ENCODE data around the gene AIF1L.
"Not testable (repeated sequence)": the region's sequence is repeated elsewhere in the genome, so short reads cannot be mapped to it uniquely, and the experiment has no call there.

The AIF1L gene

GRCh38 chr9:131099845-131100244, 3.5 kb downstream of the AIF1L start:
- not testable (repeated sequence) for DNase-seq

- no peak for DNase-seq
Observed at GRCh38 chr9:131100445-131100844, 4.1 kb downstream of the AIF1L start.

GRCh38 chr9:131101207-131101964, 5.1 kb downstream of the AIF1L start:
- no peak for DNase-seq

- no peak for DNase-seq
Observed at GRCh38 chr9:131103024-131103423, 6.7 kb downstream of the AIF1L start.

GRCh38 chr9:131103535-131103934, 7.2 kb downstream of the AIF1L start:
- no peak for DNase-seq

GRCh38 chr9:131104016-131104740, 7.8 kb downstream of the AIF1L start:
- no peak for DNase-seq

GRCh38 chr9:131105952-131106351, 9.6 kb downstream of the AIF1L start:
- no peak for DNase-seq

GRCh38 chr9:131107760-131108159, 11.4 kb downstream of the AIF1L start:
- DNase-seq: no peak

- no peak for DNase-seq
Observed at GRCh38 chr9:131111186-131111853, 15.0 kb downstream of the AIF1L start.

- DNase-seq: no peak
Observed at GRCh38 chr9:131111854-131112311, 15.6 kb downstream of the AIF1L start.

- no peak for DNase-seq
Observed at GRCh38 chr9:131112374-131113154, 16.2 kb downstream of the AIF1L start.

- DNase-seq: no peak
Observed at GRCh38 chr9:131113655-131114054, 17.3 kb downstream of the AIF1L start.

GRCh38 chr9:131114084-131114535, 17.8 kb downstream of the AIF1L start:
- DNase-seq: no peak

- DNase-seq: not testable (repeated sequence)
Observed at GRCh38 chr9:131115360-131115742, 19.0 kb downstream of the AIF1L start.

- no peak for DNase-seq
Observed at GRCh38 chr9:131116281-131117120, 20.2 kb downstream of the AIF1L start.

- DNase-seq: no peak
Observed at GRCh38 chr9:131117121-131117761, 20.9 kb downstream of the AIF1L start.

GRCh38 chr9:131117762-131118145, 21.4 kb downstream of the AIF1L start:
- DNase-seq: no peak

GRCh38 chr9:131119600-131119999, 23.3 kb downstream of the AIF1L start:
- no peak for DNase-seq

GRCh38 chr9:131120620-131121228, 24.4 kb downstream of the AIF1L start:
- no peak for DNase-seq

GRCh38 chr9:131121346-131121745, 25.0 kb downstream of the AIF1L start:
- no peak for DNase-seq

- DNase-seq: no peak
Observed at GRCh38 chr9:131122158-131122557, 25.8 kb downstream of the AIF1L start.

Data from inflammatory macrophage (primary cell).